Measurements from ENCODE around the gene ZSCAN21.

The ZSCAN21 gene

GRCh38 chr7:100093498-100093897, 43.9 kb downstream of the ZSCAN21 start:
- no peak for DNase-seq (ENCODE audit: low read depth)
- no peak overlapping the region for H3K4me3 ChIP-seq (ENCODE audit: control insufficient read depth, low read depth, low read length)
- no peak for TF ChIP-seq CTCF (IDR thresholded peaks at IDR 0.05; ENCODE audit: control insufficient read depth, insufficient read depth, low read depth, low read length, missing control alignments)

GRCh38 chr7:100093925-100094486, 44.4 kb downstream of the ZSCAN21 start:
- TF ChIP-seq CTCF (IDR thresholded peaks at IDR 0.05; ENCODE audit: control insufficient read depth, insufficient read depth, low read depth, low read length, missing control alignments) = no peak
- DNase-seq (ENCODE audit: low read depth) = no peak
- H3K4me3 ChIP-seq (ENCODE audit: control insufficient read depth, low read depth, low read length) = no peak overlapping the region

- H3K4me3 ChIP-seq (ENCODE audit: control insufficient read depth, low read depth, low read length) = no peak overlapping the region
- DNase-seq (ENCODE audit: low read depth) = no peak
- TF ChIP-seq CTCF (IDR thresholded peaks at IDR 0.05; ENCODE audit: control insufficient read depth, insufficient read depth, low read depth, low read length, missing control alignments) = no peak
These were observed 45.7 kb downstream of the ZSCAN21 start for GRCh38 chr7:100095289-100095688.

- no peak overlapping the region for H3K4me3 ChIP-seq (ENCODE audit: control insufficient read depth, low read depth, low read length)
- no peak for DNase-seq (ENCODE audit: low read depth)
- no peak for TF ChIP-seq CTCF (IDR thresholded peaks at IDR 0.05; ENCODE audit: control insufficient read depth, insufficient read depth, low read depth, low read length, missing control alignments)
These were observed 46.1 kb downstream of the ZSCAN21 start for GRCh38 chr7:100095704-100096103.

DNA sequence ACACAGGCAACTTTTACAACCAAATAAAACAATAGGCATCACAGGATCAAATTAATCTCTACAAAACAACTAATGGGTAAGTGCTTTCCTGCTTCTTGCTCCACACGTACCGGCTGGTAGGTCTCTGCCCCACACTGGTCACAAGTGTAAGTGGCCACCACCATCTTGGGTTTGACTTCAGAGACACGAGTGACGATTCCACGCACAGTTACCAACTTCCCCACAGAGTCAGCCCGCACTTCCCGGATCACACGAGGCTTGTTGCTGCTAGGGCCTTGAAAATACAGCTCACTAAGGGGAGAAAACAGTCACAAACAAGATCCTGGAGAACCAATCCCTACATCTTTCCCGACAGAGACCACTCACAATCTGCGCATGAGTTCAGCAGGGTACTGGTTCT, 49.3 kb downstream of the ZSCAN21 start:
- TF ChIP-seq CTCF (IDR thresholded peaks at IDR 0.05; ENCODE audit: control insufficient read depth, insufficient read depth, low read depth, low read length, missing control alignments) = no peak
- H3K4me3 ChIP-seq (ENCODE audit: control insufficient read depth, low read depth, low read length) = no peak overlapping the region
- no peak for DNase-seq (ENCODE audit: low read depth)

DNA sequence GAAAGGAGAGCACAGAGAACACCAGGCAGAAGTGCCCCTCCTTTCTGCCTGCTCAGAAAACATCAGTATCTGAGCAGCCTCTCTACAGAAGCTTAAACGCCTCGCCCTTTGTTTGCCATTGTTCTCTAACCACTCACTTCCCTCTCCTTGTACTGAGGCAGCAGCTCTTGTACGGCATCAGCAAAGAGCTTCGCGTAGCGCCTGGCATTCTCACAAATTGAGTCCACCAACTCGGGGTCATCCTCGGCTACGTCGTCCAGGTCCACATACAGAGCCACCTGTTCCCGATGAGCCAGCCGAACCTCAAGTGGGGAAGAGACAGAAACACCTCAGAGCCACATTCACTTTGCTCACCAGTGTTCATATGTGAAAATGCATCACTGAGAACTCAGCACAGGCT, 49.9 kb downstream of the ZSCAN21 start:
- no peak for TF ChIP-seq CTCF (IDR thresholded peaks at IDR 0.05; ENCODE audit: control insufficient read depth, insufficient read depth, low read depth, low read length, missing control alignments)
- H3K4me3 ChIP-seq (ENCODE audit: control insufficient read depth, low read depth, low read length) = peak overlapping the region; percentile 93
- no peak for DNase-seq (ENCODE audit: low read depth)
